Measurements from ENCODE around the gene MEX3A. TPM values are rescaled to one million over a fixed set of nuclear protein-coding genes. Genes with fewer than 3 reads are reported as not detected.

MEX3A gene
- total RNA-seq, 1 donor from 2014 or later: 3.2 TPM

GRCh38 chr1:156118177-156118868, 36.1 kb upstream of the MEX3A start:
- peak; percentile 94 for DNase-seq (ENCODE audit: low read depth)

GRCh38 chr1:156117414-156118176, 35.3 kb upstream of the MEX3A start:
- peak; percentile 28 for DNase-seq (ENCODE audit: low read depth)

- DNase-seq (ENCODE audit: low read depth): peak; percentile 35
Measured at GRCh38 chr1:156116731-156117130, 34.5 kb upstream of the MEX3A start.

DNA sequence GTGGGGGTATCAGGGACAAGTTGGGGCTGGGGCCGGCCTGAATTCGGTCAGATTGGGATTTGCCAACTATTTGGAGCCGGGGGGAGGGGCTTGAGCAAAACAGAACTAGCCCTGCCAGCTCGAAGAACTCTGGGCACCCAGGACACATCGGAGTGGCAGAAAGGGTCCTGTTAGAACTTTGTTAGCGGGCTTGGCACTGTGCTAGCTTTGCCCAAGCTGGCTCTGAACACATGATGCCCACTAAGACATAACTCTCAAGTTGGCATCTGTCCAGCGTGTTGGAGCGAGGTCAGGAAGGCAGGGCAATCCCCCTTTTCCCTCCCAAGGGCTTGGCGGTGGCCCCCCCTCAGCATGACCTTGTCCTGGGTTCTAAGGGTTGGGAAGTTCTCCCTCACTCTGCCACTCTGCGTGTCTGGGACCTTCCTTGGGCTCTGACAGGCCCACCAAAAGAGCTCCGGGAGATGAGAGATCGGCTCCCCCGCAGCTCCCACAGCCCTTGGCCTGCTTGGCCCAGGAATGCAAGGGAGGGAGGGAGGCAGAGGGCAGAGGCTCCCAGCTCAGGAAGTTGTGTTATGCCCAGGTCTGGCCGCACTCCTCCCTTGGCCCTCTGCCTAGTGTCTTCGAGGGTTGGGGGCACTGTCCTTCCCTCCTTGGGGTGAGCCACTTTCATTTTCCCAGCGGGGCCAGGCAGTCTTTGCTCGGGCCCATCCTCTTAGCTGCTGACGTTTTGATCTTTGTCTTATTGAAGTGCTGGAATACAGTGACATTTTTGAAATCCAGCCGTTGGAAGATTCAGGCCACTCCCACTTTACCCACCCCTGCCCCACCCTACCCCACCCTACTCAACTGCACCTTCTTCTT, 33.5 kb upstream of the MEX3A start:
- DNase-seq (ENCODE audit: low read depth): peak; percentile 88

DNA sequence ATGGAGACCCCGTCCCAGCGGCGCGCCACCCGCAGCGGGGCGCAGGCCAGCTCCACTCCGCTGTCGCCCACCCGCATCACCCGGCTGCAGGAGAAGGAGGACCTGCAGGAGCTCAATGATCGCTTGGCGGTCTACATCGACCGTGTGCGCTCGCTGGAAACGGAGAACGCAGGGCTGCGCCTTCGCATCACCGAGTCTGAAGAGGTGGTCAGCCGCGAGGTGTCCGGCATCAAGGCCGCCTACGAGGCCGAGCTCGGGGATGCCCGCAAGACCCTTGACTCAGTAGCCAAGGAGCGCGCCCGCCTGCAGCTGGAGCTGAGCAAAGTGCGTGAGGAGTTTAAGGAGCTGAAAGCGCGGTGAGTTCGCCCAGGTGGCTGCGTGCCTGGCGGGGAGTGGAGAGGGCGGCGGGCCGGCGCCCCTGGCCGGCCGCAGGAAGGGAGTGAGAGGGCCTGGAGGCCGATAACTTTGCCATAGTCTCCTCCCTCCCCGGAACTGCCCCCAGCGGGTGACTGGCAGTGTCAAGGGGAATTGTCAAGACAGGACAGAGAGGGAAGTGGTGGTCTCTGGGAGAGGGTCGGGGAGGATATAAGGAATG, 32.8 kb upstream of the MEX3A start:
- DNase-seq (ENCODE audit: low read depth): no peak

DNA sequence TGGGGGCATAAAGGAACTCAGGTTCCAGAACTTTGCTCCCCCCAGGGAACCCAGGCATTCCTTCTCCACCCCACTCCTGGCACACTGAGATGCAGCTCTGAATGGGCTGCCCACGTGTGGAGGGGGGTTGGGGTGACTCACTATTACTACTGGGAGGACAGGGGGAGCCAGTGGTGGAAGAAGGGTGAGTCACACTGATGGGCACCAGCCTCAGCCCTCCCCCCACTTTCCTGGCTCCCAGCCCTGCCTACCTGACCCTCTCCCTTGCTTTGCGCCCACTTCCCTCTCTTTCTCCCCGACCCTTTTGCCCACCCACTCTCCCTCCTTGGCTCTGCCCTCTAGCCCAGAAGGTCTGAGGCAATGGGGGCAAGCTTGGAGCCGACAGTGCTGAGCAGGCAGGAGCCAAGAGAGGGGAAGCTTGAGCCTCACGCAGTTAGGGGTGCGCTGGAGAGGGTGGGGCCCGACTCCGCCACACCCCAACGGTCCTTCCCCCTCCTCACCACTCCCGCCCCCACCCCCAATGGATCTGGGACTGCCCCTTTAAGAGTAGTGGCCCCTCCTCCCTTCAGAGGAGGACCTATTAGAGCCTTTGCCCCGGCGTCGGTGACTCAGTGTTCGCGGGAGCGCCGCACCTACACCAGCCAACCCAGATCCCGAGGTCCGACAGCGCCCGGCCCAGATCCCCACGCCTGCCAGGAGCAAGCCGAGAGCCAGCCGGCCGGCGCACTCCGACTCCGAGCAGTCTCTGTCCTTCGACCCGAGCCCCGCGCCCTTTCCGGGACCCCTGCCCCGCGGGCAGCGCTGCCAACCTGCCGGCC, 32.0 kb upstream of the MEX3A start, which contains the start of gene LMNA:
Gene LMNA, plus strand, starts transcription at position 611 of the 818 bp plus-strand sequence. CDS start 208 bp downstream, outside the sequence.
- peak; percentile 96 for DNase-seq (ENCODE audit: low read depth)

- no peak for DNase-seq (ENCODE audit: low read depth)
Measured at GRCh38 chr1:156113282-156113950, 31.2 kb upstream of the MEX3A start.

DNA sequence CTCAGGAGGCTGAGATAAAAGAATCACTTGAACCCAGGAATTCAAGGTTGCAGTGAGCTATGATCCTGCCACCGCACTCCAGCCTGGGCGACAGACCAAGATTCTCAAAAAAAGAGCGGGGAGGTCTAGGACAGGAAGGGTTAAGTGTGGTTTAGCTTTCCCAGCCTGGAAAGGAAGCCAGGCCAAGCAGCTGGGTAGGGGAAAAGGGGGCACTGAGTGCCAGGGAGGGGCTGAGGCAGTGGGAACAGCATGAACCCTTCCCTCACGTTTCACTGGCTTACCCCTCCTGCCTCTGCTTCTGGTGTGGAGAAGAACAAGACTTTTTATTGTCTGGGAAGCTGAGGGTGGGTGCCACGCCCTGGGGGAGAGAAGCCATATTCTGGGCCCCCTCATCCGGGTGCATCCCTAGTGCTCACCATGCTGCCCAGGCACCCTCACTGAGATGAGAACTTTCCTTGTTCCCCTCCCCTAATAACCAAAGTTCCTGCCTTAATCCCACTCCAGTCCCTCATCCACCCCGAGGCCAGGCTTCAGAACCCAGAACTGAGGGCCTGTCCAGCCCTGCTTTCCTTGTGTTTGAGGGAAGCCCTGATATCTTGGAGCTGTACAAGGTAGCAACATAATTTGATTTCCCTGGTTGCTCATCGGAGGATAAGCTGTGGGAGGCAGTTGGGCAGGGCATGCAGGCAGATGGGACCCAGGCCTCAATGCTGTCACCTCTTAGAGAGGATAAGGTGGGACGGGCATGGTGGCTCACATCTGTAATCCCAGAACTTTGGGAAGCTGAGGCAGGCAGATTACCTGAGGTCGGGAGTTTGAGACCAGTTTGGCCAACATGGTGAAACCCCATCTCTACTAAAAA, 30.2 kb upstream of the MEX3A start:
- DNase-seq (ENCODE audit: low read depth): no peak

GRCh38 chr1:156111355-156111962, 29.2 kb upstream of the MEX3A start:
- no peak for DNase-seq (ENCODE audit: low read depth)

DNA sequence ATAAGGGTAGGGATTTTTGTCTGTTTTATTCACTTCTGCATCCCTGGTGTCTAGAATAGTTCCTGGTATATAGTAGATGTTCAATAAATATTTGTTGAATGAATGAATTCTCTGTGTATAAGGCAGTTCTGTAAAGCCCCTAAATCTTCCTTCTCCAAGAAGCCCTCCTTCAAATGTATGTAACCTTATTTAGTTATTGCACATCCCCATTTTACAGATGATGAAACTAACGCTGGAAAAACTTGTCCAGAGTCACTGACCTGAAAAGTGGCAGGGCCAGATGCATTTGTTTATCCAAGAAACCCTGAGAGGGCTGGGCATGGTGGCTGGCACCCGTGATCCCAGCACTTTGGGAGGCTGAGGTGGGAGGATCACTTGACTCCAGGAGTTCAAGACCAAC, 28.0 kb upstream of the MEX3A start:
- no peak for DNase-seq (ENCODE audit: low read depth)

GRCh38 chr1:156108664-156109241, 26.5 kb upstream of the MEX3A start:
- DNase-seq (ENCODE audit: low read depth): no peak

DNA sequence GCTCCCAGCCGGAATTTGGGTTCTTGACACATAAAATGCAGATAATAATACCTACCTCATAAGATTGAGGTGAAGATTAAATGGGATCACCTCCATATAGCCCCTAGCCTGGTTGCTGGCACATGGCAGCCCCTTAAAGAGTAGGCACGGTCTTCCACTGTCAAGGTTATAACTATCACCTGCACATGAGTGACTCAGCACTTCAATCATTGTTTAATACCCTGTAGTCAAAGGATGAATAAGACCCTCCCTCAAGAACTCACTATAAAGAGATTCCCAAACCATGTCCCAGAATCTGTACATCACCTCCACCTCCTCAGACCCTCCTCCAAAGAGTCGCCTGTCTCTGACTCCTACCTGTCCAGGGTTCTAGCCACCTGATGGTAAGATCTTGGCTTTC, 25.8 kb upstream of the MEX3A start:
- no peak for DNase-seq (ENCODE audit: low read depth)

DNA sequence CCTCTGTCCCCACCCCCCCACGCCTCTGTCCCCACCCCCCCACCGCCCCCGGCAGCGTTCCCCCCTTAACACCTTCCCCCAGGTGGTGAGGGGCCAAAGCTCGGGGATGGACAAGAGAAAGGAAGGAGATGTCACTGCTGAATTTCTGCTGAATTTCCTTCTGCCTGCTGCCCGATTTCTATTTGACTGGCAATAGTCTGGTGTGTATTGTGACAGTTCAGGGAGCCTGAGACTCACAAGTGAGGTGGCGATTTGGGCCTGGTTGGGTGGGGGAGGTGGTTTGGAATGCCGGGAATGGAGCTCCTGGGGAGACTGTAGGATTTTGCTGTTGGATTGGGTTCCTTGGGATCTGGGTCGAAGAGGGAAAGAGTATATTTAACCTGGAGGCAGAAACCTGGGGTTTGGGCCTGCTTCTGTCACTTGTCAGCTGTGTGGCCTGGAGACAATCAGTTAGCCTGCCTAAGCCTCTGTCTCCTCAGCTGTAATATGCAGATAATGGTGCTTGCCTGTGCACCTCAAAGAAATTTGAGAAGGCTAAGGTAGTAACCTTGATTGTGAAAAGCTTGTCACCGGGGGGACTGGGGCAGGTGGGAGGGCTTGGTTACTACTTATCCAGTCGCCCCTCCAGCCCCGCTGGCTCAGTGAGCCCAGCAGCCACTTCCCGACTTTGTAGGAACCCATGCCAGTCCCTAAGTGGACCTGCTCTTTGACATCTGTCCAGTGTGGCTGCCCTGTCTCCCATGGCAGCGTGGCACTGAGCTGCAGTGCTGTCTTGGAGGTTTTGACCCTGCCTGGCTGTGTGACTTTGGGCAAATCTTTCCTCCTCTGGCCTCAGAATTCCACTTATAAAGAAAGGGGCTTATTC, 24.6 kb upstream of the MEX3A start:
- peak; percentile 47 for DNase-seq (ENCODE audit: low read depth)

- DNase-seq (ENCODE audit: low read depth): no peak
Measured at GRCh38 chr1:156104861-156105832, 22.9 kb upstream of the MEX3A start.

DNA sequence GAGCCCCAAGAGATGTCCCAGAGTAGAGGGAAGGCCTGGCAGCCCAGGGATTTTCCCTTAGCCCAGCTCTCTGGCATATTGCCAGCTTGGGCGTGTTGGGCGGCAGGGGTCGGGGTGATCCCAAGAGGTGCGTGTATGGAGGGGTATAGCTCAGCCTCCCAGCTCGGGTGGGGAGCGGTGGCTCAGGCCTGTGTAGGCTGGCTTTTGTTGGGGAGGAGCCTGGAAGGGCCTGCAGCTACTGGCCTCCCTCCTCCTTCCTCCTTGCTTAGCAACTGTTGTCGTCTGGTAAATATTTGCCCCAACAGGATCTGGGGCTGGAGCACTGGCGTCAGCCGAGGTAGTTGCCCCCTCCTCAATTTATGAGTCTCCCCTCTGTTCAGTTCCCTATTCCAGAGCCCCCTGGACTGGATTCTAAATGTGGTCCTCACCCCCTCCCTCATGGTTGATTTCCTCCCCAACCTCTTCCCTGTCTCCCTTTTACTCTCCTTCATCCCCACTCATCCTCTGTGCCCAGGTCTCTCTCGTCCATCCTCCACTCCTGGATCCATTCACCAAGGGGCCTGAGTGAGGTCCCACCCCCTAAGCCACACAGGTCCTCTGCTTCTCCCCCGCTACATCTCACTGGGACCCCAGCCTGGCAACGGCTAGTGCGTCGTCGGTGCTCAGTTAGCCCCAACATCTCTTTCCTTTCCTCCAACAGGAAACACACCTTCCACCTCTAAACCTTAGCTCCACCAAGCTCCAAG, 22.0 kb upstream of the MEX3A start:
- DNase-seq (ENCODE audit: low read depth): peak; percentile 77
